Right lung (tissue), 10 donors: ENCODE measurements around the gene ARHGAP5. TPM values are rescaled to one million over a fixed set of nuclear protein-coding genes. Genes with fewer than 3 reads are reported as not detected.

Source experiments
- DNase-seq, 2 donors: peaks; one replicate each; pipeline ENCODE4 v3.0.0-alpha.2; 2013
- long read RNA-seq, 8 donors: transcript quantifications; one replicate each; lab custom pipeline, GENCODE V29; 2026
- polyA plus RNA-seq, 5 donors: library from polyadenylated mRNA; unstranded; fragments of 120-200 nt; gene quantifications; one replicate each; pipeline versions ENCODE4 v1.2.1 to v1.2.3, GENCODE V29; 2013; ENCODE audit warnings: inconsistent platforms in 1 of 5, low replicate concordance in 1 of 5; ENCODE audit not compliant: insufficient read length in 5 of 5, insufficient read depth in 1 of 5

Gene ARHGAP5, protein sequence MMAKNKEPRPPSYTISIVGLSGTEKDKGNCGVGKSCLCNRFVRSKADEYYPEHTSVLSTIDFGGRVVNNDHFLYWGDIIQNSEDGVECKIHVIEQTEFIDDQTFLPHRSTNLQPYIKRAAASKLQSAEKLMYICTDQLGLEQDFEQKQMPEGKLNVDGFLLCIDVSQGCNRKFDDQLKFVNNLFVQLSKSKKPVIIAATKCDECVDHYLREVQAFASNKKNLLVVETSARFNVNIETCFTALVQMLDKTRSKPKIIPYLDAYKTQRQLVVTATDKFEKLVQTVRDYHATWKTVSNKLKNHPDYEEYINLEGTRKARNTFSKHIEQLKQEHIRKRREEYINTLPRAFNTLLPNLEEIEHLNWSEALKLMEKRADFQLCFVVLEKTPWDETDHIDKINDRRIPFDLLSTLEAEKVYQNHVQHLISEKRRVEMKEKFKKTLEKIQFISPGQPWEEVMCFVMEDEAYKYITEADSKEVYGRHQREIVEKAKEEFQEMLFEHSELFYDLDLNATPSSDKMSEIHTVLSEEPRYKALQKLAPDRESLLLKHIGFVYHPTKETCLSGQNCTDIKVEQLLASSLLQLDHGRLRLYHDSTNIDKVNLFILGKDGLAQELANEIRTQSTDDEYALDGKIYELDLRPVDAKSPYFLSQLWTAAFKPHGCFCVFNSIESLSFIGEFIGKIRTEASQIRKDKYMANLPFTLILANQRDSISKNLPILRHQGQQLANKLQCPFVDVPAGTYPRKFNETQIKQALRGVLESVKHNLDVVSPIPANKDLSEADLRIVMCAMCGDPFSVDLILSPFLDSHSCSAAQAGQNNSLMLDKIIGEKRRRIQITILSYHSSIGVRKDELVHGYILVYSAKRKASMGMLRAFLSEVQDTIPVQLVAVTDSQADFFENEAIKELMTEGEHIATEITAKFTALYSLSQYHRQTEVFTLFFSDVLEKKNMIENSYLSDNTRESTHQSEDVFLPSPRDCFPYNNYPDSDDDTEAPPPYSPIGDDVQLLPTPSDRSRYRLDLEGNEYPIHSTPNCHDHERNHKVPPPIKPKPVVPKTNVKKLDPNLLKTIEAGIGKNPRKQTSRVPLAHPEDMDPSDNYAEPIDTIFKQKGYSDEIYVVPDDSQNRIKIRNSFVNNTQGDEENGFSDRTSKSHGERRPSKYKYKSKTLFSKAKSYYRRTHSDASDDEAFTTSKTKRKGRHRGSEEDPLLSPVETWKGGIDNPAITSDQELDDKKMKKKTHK (N-terminal part only)
- 100 to 1,000 TPM in 2 of 5 donors, 10 to 100 TPM in 3; 51.0 to 111 (median 83.5) TPM for polyA plus RNA-seq
- long read RNA-seq, donor 1, transcript ARHGAP5-201 (1 exons, 3,207 nt): major isoform, 35 of 57 reads
- long read RNA-seq, donor 1, partial matches to known transcripts: 22 of 57 reads
- long read RNA-seq, donor 1, other reads (novel, unspliced or antisense): 0 of 57 reads
- long read RNA-seq, donor 2, full-length matches to known transcripts: 9 of 14 reads
- long read RNA-seq, donor 2, partial matches to known transcripts: 5 of 14 reads
- long read RNA-seq, donor 2, other reads (novel, unspliced or antisense): 0 of 14 reads
- long read RNA-seq, donor 3, full-length matches to known transcripts: 39 of 55 reads
- long read RNA-seq, donor 3, partial matches to known transcripts: 16 of 55 reads
- long read RNA-seq, donor 3, other reads (novel, unspliced or antisense): 0 of 55 reads
- long read RNA-seq, donor 4, full-length matches to known transcripts: 23 of 30 reads
- long read RNA-seq, donor 4, partial matches to known transcripts: 7 of 30 reads
- long read RNA-seq, donor 4, other reads (novel, unspliced or antisense): 0 of 30 reads
- long read RNA-seq, donor 5, full-length matches to known transcripts: 40 of 95 reads
- long read RNA-seq, donor 5, partial matches to known transcripts: 55 of 95 reads
- long read RNA-seq, donor 5, other reads (novel, unspliced or antisense): 0 of 95 reads
- long read RNA-seq, donor 6, full-length matches to known transcripts: 28 of 79 reads
- long read RNA-seq, donor 6, partial matches to known transcripts: 51 of 79 reads
- long read RNA-seq, donor 6, other reads (novel, unspliced or antisense): 0 of 79 reads
- long read RNA-seq, donor 7, full-length matches to known transcripts: 6 of 28 reads
- long read RNA-seq, donor 7, partial matches to known transcripts: 22 of 28 reads
- long read RNA-seq, donor 7, other reads (novel, unspliced or antisense): 0 of 28 reads
- long read RNA-seq, donor 8, transcript ARHGAP5-201 (1 exons, 3,207 nt): major isoform, 8 of 13 reads
- long read RNA-seq, donor 8, partial matches to known transcripts: 5 of 13 reads
- long read RNA-seq, donor 8, other reads (novel, unspliced or antisense): 0 of 13 reads

GRCh38 chr14:32077081-32078022, at the start of gene ARHGAP5:
Gene ARHGAP5, plus strand, starts transcription at chr14:32077304. Its CDS starts 13,366 bp downstream, at chr14:32090670.
- peak; percentile 68 to 74 for DNase-seq

DNA sequence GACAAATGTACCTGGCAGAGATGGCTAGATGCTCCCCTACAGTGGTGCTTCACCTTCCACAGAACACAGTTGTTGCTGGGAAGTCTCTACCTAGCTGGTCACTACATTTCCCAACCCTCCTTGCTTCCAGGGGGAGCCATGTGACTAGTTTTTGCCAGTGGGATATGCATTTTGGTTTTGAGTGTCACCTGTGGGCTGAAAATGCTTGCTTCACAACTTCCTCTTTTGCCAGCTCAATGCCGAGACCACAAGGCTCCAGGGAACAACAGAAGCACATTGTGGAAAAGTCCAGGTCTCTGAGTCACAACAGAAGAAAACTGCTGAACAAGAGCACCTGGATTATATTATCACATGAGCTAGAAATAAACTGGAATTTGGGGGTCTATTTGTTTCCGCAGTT, 48.5 kb upstream of the ARHGAP5 start:
- DNase-seq: no peak

- DNase-seq: no peak
Observed at GRCh38 chr14:32033543-32033942, 43.6 kb upstream of the ARHGAP5 start.

GRCh38 chr14:32038876-32039275, 38.2 kb upstream of the ARHGAP5 start:
- DNase-seq: no peak

GRCh38 chr14:32039401-32040030, 37.6 kb upstream of the ARHGAP5 start:
- DNase-seq: no peak

DNA sequence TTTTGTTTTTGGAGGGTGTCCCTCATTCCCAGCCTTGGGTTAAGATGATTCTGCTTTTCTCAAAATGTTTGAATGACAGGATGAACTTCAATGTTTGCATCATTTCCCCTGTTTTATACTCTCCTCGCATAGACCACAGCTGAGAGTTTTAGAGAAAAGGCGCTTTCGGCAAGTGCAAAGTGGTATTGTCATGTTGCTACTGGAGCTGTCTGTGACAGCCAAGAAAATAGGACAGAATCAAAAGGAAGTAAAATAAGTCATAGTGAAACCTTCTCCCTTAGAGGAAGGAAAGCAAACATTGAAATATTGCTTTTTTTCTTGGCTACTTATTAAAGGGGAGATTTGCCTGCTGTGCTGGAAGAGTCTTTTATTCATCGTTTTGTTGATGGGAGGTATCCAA, 33.5 kb upstream of the ARHGAP5 start:
- DNase-seq: no peak

DNA sequence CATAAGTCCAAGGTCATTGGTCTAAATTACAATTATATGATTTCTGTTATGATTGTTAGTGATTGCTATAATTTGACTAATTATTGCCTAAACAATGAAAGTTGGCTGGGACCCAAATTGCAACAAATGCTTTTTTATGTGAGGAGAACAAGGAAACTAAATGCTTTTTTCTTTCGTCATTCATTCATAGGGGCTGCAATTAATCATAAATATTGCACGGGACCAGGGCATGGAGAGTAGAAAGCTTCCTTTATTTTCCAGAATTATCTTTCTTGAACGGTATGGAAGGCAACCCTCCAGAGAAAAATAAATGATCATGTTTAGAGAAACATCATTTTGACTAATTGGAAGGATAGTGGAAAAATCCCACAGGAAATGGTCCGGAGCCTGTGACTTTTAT, 32.6 kb upstream of the ARHGAP5 start:
- no peak for DNase-seq

DNA sequence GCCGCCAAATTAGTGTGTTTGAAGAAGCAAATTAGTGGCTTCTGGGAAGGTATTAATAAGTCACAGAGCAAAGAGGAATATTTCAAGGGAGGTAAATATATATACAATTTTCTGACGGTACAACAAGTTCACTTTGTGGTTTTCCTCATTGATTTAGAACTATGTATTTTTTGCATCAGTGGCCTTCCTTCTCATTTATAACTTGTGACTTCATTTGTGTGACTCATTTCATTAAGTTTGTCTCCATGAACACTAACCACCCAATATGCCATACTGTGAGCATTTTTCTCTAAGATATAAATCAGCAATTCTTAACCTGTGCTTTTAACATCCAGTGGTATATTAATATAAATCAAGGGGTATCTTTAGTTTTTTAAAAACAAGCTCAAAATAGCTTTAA, 29.3 kb upstream of the ARHGAP5 start:
- no peak for DNase-seq

DNA sequence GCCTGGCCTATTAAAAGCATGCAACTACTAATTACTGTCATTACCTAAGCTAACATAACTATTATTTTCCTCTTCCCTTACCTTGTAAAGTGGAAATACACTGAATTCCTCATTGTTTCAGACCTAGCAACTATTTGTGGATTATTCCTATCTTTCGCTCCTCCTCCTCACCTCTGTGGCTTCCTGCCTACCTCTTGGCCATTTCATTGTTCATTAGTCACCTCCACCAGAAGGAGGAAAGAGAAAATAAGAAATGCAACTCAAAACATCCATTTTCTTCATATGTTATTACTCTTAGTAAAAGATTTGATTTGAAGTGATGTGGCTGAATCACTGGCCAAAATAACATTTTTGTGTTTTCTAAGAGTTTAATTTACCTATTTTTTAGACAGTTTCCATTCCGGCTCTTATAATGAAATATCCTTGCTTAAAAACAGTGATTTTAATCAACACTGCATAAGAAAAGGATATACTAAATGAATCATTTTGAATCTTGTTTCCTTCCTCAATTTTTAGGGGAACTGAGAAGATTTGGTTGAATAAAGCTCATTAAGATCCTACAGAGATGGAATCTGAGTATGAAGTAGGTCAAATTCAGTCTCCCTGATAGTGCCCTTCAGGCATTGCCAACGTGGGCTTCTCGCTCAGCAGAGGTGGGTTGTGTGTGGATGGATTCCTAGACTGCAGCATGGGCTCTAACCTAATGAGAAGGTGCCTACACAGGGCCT, 27.6 kb upstream of the ARHGAP5 start:
- DNase-seq: no peak

DNA sequence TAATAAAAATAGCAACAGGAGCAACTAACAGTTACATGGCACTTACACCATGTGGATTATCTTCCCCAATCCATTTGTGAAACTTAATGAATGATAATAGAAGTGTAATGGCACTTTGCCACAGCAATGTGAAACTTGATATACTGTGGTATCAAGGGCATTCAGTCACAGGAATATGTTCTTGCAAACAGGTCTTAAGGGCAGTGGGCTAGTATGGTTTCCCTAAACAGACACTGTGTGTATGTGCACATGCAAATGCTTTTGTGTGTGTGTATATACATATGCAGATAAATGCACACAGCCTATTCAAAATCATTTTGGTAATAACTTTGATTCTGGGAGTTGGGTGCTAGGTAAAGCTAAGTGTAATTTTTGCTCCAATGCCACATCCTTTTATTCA, 26.2 kb upstream of the ARHGAP5 start:
- no peak for DNase-seq

DNA sequence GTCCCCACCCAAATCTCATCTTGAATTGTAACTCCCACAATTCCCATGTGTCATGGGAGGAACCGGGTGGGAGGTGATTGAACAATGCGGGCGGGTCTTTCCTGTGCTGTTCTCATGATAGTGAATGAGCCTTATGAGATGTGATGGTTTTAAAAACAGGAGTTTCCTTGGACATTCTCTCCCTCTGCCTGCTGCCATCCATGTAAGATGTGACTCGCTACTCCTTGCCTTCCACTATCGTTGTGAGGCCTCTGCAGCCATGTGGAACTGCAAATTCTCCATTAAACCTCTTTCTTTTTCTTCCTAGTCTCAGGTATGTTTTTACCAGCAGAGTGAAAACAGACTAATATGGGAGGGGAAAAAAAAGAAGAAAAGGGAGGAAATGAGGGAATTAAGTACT, 22.6 kb upstream of the ARHGAP5 start:
- no peak for DNase-seq

- no peak for DNase-seq
Observed at GRCh38 chr14:32055175-32055574, 21.9 kb upstream of the ARHGAP5 start.

DNA sequence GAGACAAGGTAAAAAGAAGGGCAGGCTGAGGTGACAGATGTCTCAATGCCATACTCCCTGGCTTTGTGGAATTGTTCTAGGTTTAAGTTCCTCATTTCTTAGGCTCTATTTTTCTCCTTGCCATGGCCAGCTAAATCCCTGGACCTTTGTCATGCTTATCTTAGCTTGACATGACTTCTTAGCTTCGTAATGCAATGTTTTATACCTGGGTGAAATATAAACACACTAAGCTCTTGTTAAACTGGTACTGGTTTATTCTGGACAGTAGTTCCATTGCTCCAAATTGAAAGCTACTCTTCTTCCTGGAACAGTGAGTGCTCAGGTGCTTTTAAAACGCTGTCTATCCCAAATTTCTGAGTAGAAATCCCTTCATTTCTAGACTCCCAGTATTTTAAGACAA, 17.4 kb upstream of the ARHGAP5 start:
- no peak for DNase-seq

- no peak for DNase-seq
Observed at GRCh38 chr14:32064931-32065330, 12.2 kb upstream of the ARHGAP5 start.

DNA sequence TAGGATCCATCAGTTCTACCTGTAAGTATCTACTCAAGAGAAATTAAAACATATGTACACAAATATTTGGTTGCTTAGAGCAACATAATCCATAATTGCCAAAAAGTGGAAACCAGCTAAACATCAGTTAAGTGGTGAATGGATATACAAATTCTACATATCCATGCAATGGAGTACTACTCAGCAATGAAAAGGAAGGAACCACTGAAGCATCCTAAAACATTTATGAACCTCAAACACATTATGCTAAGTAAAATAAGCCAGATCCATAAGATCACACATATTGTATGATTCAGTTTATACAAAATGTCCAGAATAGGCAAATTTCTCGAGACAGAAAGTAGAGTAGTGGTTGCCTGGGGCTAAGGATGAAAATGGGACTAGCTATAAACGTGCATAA, 8.4 kb upstream of the ARHGAP5 start:
- DNase-seq: no peak

DNA sequence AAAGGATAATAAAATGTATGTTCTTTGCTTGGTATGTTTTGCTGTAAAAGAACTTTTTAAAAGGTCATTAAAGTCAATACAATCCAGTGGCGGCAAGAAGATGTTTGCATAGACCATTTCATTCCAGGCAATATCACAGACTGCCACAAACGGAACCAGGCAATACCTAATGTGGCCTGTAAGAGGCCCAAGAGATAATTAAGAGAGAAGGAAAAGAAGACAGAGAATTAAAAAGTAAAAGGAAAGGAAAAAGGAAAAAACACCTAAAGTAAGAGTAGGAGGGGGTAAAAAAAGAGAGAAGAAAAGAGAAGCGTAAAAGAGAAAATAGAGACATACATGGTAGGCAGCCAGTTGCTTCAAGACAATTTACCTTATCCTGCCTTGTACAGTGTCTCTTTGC, 6.8 kb upstream of the ARHGAP5 start:
- DNase-seq: no peak

DNA sequence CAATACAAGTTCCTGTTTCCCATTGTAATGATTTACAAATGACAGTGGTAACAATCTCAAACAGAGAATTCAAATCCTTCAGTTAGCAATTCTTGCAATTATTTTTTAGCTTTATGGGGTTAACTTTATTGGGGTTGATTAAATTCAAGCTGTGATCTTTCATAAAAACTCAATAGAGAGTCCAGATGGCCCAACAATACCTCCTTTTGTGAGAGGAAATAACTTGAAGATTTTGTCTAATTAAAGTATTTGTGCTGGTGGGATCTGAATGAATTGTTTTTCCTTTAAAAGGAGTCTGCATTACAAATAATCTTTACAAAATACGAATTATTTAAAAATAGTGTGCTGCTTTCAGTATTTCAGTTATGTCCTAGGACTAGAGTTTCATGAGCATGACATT, 4.4 kb upstream of the ARHGAP5 start:
- no peak for DNase-seq
